Measurements from ENCODE around the gene CHEK2.
"Not testable (repeated sequence)": the region's sequence is repeated elsewhere in the genome, so short reads cannot be mapped to it uniquely, and the experiment has no call there.

The CHEK2 gene

GRCh38 chr22:28702891-28703290, 38.7 kb downstream of the CHEK2 start:
- H3K4me3 ChIP-seq (ENCODE audit: low read depth in 1 of 2, low read length in 1 of 2), result no peak overlapping the region
- H3K27ac ChIP-seq, result no peak overlapping the region
- TF ChIP-seq CTCF (IDR thresholded peaks at IDR 0.05), result no peak
- no peaks in the 10 kb centered on the region for H3K27me3 ChIP-seq
- no peaks in the 10 kb centered on the region for H3K9me3 ChIP-seq
- H3K4me1 ChIP-seq (ENCODE audit: control insufficient read depth in 1 of 2, insufficient read depth in 1 of 2, low read depth in 1 of 2, low read length in 1 of 2), result no peaks in the 10 kb centered on the region
- H3K36me3 ChIP-seq, result peaks cover 5% of the 10 kb centered on the region

GRCh38 chr22:28693041-28693760, 48.4 kb downstream of the CHEK2 start:
- not testable (repeated sequence) for H3K9me3 ChIP-seq; H3K27me3 ChIP-seq; H3K4me3 ChIP-seq (ENCODE audit: low read depth in 1 of 2, low read length in 1 of 2); H3K4me1 ChIP-seq (ENCODE audit: control insufficient read depth in 1 of 2, insufficient read depth in 1 of 2, low read depth in 1 of 2, low read length in 1 of 2); H3K27ac ChIP-seq
- peaks cover 25% of the 10 kb centered on the region for H3K36me3 ChIP-seq

DNA sequence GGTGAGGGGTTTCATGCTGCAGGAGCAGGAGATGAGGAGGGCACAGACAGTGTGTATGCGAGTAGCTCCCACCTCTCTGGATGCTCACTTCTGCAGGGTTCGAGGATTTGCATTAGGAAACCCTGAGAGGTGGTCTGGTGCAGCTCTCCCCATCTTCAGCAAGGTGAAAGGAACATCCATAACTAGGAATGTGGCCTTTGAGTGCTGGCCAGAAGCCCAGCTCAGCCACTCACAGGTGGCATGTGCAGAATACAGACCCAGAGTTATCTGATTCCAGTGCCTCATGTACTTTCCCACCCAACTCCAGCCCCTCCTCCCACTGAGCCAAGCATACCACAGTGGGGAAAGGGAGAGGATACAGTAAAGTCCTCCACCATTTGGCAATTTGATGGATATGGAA, 51.8 kb downstream of the CHEK2 start:
- not testable (repeated sequence) for H3K27me3 ChIP-seq; H3K4me3 ChIP-seq (ENCODE audit: low read depth in 1 of 2, low read length in 1 of 2); H3K4me1 ChIP-seq (ENCODE audit: control insufficient read depth in 1 of 2, insufficient read depth in 1 of 2, low read depth in 1 of 2, low read length in 1 of 2); H3K27ac ChIP-seq; H3K9me3 ChIP-seq
- H3K36me3 ChIP-seq, result peaks cover 20% of the 10 kb centered on the region

DNA sequence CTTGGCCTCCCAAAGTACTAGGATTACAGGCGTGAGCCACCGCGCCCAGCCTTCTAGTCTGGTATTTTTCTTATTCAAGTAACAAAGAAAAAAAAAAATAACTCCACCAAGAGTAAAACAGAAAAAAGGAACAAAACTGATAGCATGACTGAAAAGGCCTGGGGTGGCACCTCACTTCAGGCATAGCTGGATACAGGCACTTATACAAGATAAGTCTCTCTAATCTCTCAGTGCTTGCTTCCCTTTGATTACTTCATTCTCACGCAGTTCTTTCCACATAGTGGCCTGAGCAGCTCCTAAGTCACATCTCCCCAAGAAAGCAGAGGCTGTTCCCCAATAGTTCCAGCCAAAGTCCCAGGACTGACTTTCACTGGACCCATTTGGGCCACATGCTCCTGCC, 58.7 kb downstream of the CHEK2 start:
- H3K27ac ChIP-seq; H3K4me3 ChIP-seq (ENCODE audit: low read depth in 1 of 2, low read length in 1 of 2); H3K4me1 ChIP-seq (ENCODE audit: control insufficient read depth in 1 of 2, insufficient read depth in 1 of 2, low read depth in 1 of 2, low read length in 1 of 2); H3K9me3 ChIP-seq: not testable (repeated sequence)
- peaks cover 59% of the 10 kb centered on the region for H3K27me3 ChIP-seq
- H3K36me3 ChIP-seq, result peaks cover 11% of the 10 kb centered on the region

DNA sequence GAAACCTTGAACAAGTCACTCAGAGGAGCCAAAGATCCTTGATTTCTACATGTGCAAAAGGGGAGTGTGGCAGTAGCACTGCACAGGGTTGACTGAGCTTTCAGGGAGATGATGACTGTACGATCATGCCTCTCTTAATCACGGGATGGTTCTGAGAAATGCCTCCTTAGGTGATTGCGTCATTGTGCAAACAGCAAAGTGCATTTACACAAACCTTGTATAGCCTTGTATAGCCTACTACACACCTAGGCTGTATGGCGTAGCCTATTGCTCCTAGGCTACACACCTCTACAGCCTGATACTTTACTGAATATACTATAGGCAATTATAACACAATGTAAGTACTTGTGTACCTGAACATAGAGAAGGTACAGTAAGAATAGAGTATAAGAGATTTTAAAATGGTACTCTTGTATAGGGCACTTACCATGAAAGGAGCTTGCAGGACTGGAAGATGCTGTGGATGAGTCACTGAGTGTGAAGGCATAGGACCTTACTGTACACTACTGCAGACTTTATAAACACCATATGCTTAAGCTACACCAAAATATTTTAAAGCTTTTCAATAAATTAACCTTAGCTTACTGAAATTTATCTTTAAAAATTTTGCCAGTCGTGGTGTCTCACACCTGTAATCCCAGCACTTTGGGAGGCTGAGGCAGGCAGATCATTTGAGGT, 60.7 kb downstream of the CHEK2 start:
- not testable (repeated sequence) for H3K4me3 ChIP-seq (ENCODE audit: low read depth in 1 of 2, low read length in 1 of 2); H3K9me3 ChIP-seq; H3K27ac ChIP-seq; H3K36me3 ChIP-seq; H3K4me1 ChIP-seq (ENCODE audit: control insufficient read depth in 1 of 2, insufficient read depth in 1 of 2, low read depth in 1 of 2, low read length in 1 of 2)
- peaks cover 79% of the 10 kb centered on the region for H3K27me3 ChIP-seq

DNA sequence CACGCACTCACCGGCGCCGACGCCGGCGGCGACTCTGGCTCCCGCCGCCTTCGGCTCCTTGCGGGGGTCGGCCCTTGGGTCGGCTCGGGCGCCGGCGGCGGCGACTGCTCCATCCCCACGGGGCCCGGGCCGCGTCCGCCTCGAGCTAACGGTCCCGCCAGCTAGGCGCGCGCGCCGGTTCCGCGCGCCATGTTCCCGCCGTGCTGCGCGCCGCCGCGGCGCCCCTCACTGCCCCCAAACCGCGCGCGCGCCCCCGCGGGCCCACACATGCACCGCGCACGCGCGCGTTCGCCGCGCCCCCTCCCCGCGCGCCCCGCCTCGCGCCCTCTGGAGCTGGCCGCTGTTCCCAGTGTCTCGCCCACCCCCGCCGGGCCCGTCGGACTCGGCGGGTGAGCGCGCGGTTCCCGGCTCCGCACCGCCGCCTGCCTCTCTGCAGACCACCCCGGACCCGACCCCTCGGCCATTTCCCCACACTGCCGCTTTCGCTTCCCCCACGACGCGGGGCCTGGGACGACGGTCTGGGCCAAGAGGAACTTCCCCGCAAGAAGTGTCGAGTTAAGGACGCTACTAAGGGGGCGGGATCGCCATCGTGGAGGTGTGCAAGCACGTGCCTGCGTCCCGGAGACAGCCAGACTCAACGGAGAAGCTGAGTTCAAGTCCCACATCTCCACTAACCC, 61.9 kb downstream of the CHEK2 start, which contains the start of gene TTC28:
TSS of gene TTC28 (minus strand) at position 230 of the 677 bp plus-strand sequence. CDS start at position 113, 117 bp downstream.
- H3K27ac ChIP-seq; H3K4me1 ChIP-seq (ENCODE audit: control insufficient read depth in 1 of 2, insufficient read depth in 1 of 2, low read depth in 1 of 2, low read length in 1 of 2); H3K9me3 ChIP-seq; H3K36me3 ChIP-seq: not testable (repeated sequence)
- Histone ChIP-seq H3K27me3 (peaks cover 91% of the 10 kb centered on the region), H3K4me3 (ENCODE audit: low read depth in 1 of 2, low read length in 1 of 2) (peak within 1 kb of the TSS; percentile 29 to 49)

- Histone ChIP-seq H3K4me3 (ENCODE audit: low read depth in 1 of 2, low read length in 1 of 2) (peak overlapping the region; percentile 29 to 49), H3K27me3 (peaks cover 97% of the 10 kb centered on the region)
- not testable (repeated sequence) for H3K36me3 ChIP-seq; H3K4me1 ChIP-seq (ENCODE audit: control insufficient read depth in 1 of 2, insufficient read depth in 1 of 2, low read depth in 1 of 2, low read length in 1 of 2); H3K9me3 ChIP-seq; H3K27ac ChIP-seq
Observed at GRCh38 chr22:28678778-28679610, 62.6 kb downstream of the CHEK2 start.

DNA sequence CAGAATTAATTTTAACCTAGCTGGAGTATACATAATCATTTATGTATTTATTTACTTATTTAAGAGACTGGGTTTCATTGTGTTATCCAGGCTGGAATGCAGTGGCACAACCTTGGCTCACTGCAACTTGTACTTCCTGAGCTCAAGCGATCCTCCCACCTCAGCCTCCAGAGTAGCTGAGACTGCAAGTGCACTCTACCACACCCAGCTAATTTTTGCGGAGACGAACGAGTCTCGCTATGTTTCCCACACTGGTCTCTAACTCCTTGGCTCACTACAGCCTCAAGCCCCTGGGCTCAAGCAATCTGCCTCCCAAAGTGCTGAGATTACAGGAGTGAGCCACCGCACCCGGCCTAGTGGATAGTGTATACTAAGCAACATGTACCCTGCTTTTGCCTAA, 63.5 kb downstream of the CHEK2 start:
- peaks cover 0 to 16% of the 10 kb centered on the region in 2 experiments for H3K4me1 ChIP-seq (ENCODE audit: control insufficient read depth in 1 of 2, insufficient read depth in 1 of 2, low read depth in 1 of 2, low read length in 1 of 2)
- not testable (repeated sequence) for H3K4me3 ChIP-seq (ENCODE audit: low read depth in 1 of 2, low read length in 1 of 2); H3K9me3 ChIP-seq; H3K27ac ChIP-seq; H3K36me3 ChIP-seq
- H3K27me3 ChIP-seq, result peaks cover 98% of the 10 kb centered on the region

Data from neutrophil (primary cell).